Liver (tissue), 9 donors: Measurements from ENCODE around the gene GIGYF1. TPM values are rescaled to one million over a fixed set of nuclear protein-coding genes. Genes with fewer than 3 reads are reported as not detected.

ENCODE experiments used
- DNase-seq: peaks from one replicate; pipeline ENCODE4 v3.0.0-alpha.2; 2017; ENCODE audit warnings: low spot score
- H3K27ac ChIP-seq, 2 donors: one replicate each; pipeline ENCODE4 v1.7.0; 2013; ENCODE audit warnings: inconsistent platforms in 2 of 2, low read length in 2 of 2, control low read depth in 1 of 2, low read depth in 1 of 2, mild to moderate bottlenecking in 1 of 2
- H3K27me3 ChIP-seq, 4 donors: one replicate each; pipeline versions ENCODE4 v1.6.1 to v1.7.0; 2013; ENCODE audit warnings: low read length in 3 of 4, inconsistent platforms in 1 of 4, mild to moderate bottlenecking in 1 of 4, moderate library complexity in 1 of 4; ENCODE audit not compliant: control insufficient read depth in 4 of 4, insufficient read depth in 4 of 4
- H3K36me3 ChIP-seq, 4 donors: one replicate each; pipeline versions ENCODE4 v1.6.1 to v1.7.0; 2013; ENCODE audit warnings: low read length in 3 of 4, mild to moderate bottlenecking in 3 of 4, low read depth in 1 of 4, moderate library complexity in 1 of 4; ENCODE audit not compliant: control insufficient read depth in 4 of 4, insufficient read depth in 3 of 4
- H3K4me1 ChIP-seq, 4 donors: one replicate each; pipeline versions ENCODE4 v1.6.1 to v1.7.0; 2013; ENCODE audit warnings: low read length in 3 of 4, mild to moderate bottlenecking in 3 of 4, moderate library complexity in 1 of 4; ENCODE audit not compliant: control insufficient read depth in 4 of 4, insufficient read depth in 4 of 4
- H3K4me3 ChIP-seq, 3 donors: one replicate each; pipeline versions ENCODE4 v1.6.1 to v1.7.0; 2013; ENCODE audit warnings: low read length in 3 of 3, control low read depth in 1 of 3, low read depth in 1 of 3, mild to moderate bottlenecking in 1 of 3
- H3K9ac ChIP-seq, 2 donors: one replicate each; pipeline ENCODE4 v1.7.0; 2013; ENCODE audit warnings: low read length in 2 of 2, mild to moderate bottlenecking in 2 of 2, moderate library complexity in 2 of 2, control low read depth in 1 of 2, low read depth in 1 of 2
- H3K9me3 ChIP-seq, 4 donors: one replicate each; pipeline versions ENCODE4 v1.6.1 to v1.7.0; 2013; ENCODE audit warnings: low read length in 3 of 4; ENCODE audit not compliant: control insufficient read depth in 4 of 4
- EGR1 ChIP-seq, 2 donors: IDR thresholded peaks; 2 replicates each; pipeline ENCODE4 v1.6.1; 2016 to 2018; ENCODE audit warnings: antibody characterized with exemption in 2 of 2, low read depth in 2 of 2
- FOXA1 ChIP-seq: IDR thresholded peaks from 2 replicates; pipeline ENCODE4 v1.6.1; 2016; ENCODE audit warnings: antibody characterized with exemption
- FOXA2 ChIP-seq: IDR thresholded peaks from 2 replicates; pipeline ENCODE4 v1.6.1; 2016; ENCODE audit warnings: antibody characterized with exemption
- GABPA ChIP-seq, 2 donors: IDR thresholded peaks in 1 of 2; conservative IDR thresholded peaks in 1 of 2; 2 replicates each; pipeline ENCODE4 v1.6.1; 2016; ENCODE audit warnings: antibody characterized with exemption in 2 of 2, mild to moderate bottlenecking in 1 of 2, moderate library complexity in 1 of 2
- HNF4A ChIP-seq, 2 donors: conservative IDR thresholded peaks; 2 replicates each; pipeline ENCODE4 v1.6.1; 2016; ENCODE audit warnings: antibody characterized with exemption in 2 of 2, mild to moderate bottlenecking in 2 of 2
- HNF4G ChIP-seq: IDR thresholded peaks from 2 replicates; pipeline ENCODE4 v1.6.1; 2016; ENCODE audit warnings: antibody characterized with exemption
- JUND ChIP-seq, 2 donors: IDR thresholded peaks; 2 replicates each; pipeline ENCODE4 v1.6.1; 2016; ENCODE audit warnings: antibody characterized with exemption in 2 of 2
- NR2F2 ChIP-seq: IDR thresholded peaks from 2 replicates; pipeline ENCODE4 v1.6.1; 2016; ENCODE audit warnings: antibody characterized with exemption
- RAD21 ChIP-seq, 2 donors: IDR thresholded peaks; 2 replicates each; pipeline ENCODE4 v1.6.1; 2016; ENCODE audit warnings: antibody characterized with exemption in 2 of 2, mild to moderate bottlenecking in 2 of 2
- RXRA ChIP-seq, 2 donors: IDR thresholded peaks; 2 replicates each; pipeline ENCODE4 v1.6.1; 2017 to 2018; ENCODE audit warnings: antibody characterized with exemption in 2 of 2, mild to moderate bottlenecking in 1 of 2
- SP1 ChIP-seq: IDR thresholded peaks from 2 replicates; pipeline ENCODE4 v1.6.1; 2018; ENCODE audit warnings: antibody characterized with exemption, mild to moderate bottlenecking
- TAF1 ChIP-seq: conservative IDR thresholded peaks from 2 replicates; pipeline ENCODE4 v1.6.1; 2016; ENCODE audit warnings: antibody characterized with exemption, mild to moderate bottlenecking
- YY1 ChIP-seq: IDR thresholded peaks from 2 replicates; pipeline ENCODE4 v1.6.1; 2016; ENCODE audit warnings: antibody characterized with exemption, mild to moderate bottlenecking
- WGBS: extraction: QIAGEN DNeasy Blood & Tissue Kit; methylation state at CpG from one replicate; pipeline ENCODE4 v1.1.7; 2013; 5-methylcytosine and 5-hydroxymethylcytosine counted together
- polyA plus RNA-seq, 2 donors: library from polyadenylated mRNA; stranded (reverse) in 1 of 2; unstranded in 1 of 2; fragments of 200-250 nt in 1 of 2; fragments of >200 nt in 1 of 2; fragmentation: Nextera tagmentation in 1 of 2; extraction: Ambion mirVana in 1 of 2; gene quantifications; one replicate each; pipeline versions ENCODE4 v1.2.1 to v1.2.3, GENCODE V29; 2013 to 2015
- total RNA-seq, 2 donors: library from RNA; depleted of rRNA; stranded (reverse); fragments of >200 nt; gene quantifications; one replicate each; pipeline ENCODE4 v1.2.3, GENCODE V29; 2014
- TF ChIP-seq, protein P1 (sequence below): IDR thresholded peaks from 2 replicates; pipeline ENCODE4 v1.6.1; 2016; ENCODE audit warnings: antibody characterized with exemption
- TF ChIP-seq, protein P2 (sequence below): IDR thresholded peaks from 2 replicates; pipeline ENCODE4 v1.6.1; 2016; ENCODE audit warnings: antibody characterized with exemption, mild to moderate bottlenecking
- TF ChIP-seq, protein P3 (sequence below): IDR thresholded peaks from 2 replicates; pipeline ENCODE4 v1.6.1; 2016; ENCODE audit warnings: antibody characterized with exemption
- TF ChIP-seq, protein P4 (sequence below): fragments of 150-350 bp; IDR thresholded peaks from 2 replicates; pipeline ENCODE4 v1.5.1; 2017; ENCODE audit warnings: improper control_type of control experiment, low read depth, low read length; ENCODE audit not compliant: missing input control
- donor health status: healthy.
- donor health status: healthy.
- donor health status: healthy.
- donor health status: healthy.
- donor health status: healthy.

The GIGYF1 gene
- total and polyA plus RNA-seq, 4 donors, result 6.8 to 12.7 (median 10.1) TPM

DNA sequence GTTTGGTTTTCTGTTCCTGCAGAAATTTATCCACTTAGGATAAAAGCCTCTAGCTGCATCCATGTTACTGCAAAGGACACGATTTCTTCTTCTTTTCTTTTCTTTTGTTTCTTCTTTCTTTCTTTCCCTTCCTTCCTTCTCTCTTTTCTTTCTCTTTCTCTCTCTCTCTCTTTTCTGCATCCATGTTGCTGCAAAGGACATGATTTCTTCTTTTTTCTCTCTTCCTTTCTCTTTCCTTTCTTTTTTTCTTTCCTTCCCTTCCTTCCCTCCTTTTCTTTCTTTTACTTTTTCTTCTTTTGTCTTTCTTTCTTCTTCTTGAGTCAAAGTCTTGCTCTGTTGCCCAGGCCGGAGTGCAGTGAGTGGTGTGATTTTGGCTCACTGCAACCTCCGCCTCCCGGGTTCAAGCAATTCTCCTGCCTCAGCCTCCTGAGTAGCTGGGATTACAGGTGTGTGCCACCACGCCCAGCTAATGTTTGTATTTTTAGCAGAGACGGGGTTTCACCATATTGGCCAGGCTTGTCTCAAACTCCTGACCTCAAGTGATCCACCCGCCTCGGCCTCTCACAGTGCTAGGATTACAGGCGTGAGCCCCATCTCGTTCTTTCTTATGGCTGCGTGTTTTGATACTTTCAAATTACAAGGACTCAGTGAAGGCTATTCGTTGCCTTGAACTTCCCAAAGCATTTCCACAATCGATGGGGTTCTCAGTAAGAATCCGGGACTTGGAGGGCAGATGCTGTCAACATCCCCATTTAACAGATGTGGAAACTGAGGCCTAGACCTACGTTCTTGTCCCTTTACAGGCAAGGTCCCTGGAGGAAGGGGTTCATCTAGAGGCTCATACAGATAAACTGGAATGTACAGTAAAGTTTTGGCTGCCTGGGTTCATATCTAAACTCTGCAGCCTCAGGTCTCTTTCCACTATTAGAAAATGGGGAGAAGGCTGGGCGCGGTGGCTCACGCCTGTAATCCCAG is 22.4 kb downstream of the GIGYF1 start:
- no peaks in the 10 kb centered on the region for H3K27me3 ChIP-seq
- H3K9ac ChIP-seq, result no peak overlapping the region
- TF ChIP-seq NR2F2 (no peak), SP1 (no peak), TAF1 (no peak), FOXA1 (no peak), RXRA (IDR thresholded peaks at IDR 0.05) (no peak), YY1 (no peak)
- TF ChIP-seq, protein P1, sequence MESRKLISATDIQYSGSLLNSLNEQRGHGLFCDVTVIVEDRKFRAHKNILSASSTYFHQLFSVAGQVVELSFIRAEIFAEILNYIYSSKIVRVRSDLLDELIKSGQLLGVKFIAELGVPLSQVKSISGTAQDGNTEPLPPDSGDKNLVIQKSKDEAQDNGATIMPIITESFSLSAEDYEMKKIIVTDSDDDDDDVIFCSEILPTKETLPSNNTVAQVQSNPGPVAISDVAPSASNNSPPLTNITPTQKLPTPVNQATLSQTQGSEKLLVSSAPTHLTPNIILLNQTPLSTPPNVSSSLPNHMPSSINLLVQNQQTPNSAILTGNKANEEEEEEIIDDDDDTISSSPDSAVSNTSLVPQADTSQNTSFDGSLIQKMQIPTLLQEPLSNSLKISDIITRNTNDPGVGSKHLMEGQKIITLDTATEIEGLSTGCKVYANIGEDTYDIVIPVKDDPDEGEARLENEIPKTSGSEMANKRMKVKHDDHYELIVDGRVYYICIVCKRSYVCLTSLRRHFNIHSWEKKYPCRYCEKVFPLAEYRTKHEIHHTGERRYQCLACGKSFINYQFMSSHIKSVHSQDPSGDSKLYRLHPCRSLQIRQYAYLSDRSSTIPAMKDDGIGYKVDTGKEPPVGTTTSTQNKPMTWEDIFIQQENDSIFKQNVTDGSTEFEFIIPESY, result no peak
- TF ChIP-seq, protein P2, sequence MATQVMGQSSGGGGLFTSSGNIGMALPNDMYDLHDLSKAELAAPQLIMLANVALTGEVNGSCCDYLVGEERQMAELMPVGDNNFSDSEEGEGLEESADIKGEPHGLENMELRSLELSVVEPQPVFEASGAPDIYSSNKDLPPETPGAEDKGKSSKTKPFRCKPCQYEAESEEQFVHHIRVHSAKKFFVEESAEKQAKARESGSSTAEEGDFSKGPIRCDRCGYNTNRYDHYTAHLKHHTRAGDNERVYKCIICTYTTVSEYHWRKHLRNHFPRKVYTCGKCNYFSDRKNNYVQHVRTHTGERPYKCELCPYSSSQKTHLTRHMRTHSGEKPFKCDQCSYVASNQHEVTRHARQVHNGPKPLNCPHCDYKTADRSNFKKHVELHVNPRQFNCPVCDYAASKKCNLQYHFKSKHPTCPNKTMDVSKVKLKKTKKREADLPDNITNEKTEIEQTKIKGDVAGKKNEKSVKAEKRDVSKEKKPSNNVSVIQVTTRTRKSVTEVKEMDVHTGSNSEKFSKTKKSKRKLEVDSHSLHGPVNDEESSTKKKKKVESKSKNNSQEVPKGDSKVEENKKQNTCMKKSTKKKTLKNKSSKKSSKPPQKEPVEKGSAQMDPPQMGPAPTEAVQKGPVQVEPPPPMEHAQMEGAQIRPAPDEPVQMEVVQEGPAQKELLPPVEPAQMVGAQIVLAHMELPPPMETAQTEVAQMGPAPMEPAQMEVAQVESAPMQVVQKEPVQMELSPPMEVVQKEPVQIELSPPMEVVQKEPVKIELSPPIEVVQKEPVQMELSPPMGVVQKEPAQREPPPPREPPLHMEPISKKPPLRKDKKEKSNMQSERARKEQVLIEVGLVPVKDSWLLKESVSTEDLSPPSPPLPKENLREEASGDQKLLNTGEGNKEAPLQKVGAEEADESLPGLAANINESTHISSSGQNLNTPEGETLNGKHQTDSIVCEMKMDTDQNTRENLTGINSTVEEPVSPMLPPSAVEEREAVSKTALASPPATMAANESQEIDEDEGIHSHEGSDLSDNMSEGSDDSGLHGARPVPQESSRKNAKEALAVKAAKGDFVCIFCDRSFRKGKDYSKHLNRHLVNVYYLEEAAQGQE, result no peak
- no peak overlapping the region for H3K27ac ChIP-seq
- H3K4me1 ChIP-seq, result peaks cover 0 to 8% (median 5%) of the 10 kb centered on the region in 4 donors
- WGBS, result 92% methylated on average over 18 of the region's 18 CpGs
- no peaks in the 10 kb centered on the region for H3K9me3 ChIP-seq
- peaks cover 0 to 1% (median 0%) of the 10 kb centered on the region in 4 donors for H3K36me3 ChIP-seq
- no peak overlapping the region for H3K4me3 ChIP-seq
- DNase-seq, result no peak

DNA sequence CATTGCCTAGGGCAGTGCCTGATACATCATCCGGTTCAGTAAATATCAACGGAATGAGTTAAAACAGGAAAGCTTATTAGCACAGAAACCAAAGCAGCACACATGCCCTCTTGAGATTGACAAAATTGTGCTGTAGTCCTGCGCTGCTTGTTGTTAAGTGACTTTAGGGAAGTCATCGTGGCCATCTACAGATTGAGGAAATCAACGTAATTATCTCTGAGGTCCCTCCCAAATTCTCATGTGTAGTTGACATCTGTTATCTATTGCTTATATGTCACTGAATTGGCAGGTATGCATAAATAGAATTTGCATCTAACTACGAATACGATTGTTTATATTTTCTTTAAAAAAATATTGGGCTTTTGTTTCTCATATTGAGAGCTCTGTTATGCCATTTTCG is 24.0 kb downstream of the GIGYF1 start:
- TF ChIP-seq HNF4A (conservative IDR thresholded peaks at IDR 0.05) (no peak), RAD21 (IDR thresholded peaks at IDR 0.05) (no peak), SP1 (no peak), JUND (IDR thresholded peaks at IDR 0.05) (no peak), FOXA1 (no peak), EGR1 (IDR thresholded peaks at IDR 0.05; ENCODE audit: low read depth in 2 of 2) (no peak), YY1 (no peak), NR2F2 (no peak), FOXA2 (no peak), GABPA (IDR thresholded peaks at IDR 0.05 in 1 of 2, conservative IDR thresholded peaks at IDR 0.05 in 1 of 2) (no peak), HNF4G (no peak)
- TF ChIP-seq, protein P3, sequence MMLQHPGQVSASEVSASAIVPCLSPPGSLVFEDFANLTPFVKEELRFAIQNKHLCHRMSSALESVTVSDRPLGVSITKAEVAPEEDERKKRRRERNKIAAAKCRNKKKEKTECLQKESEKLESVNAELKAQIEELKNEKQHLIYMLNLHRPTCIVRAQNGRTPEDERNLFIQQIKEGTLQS, result no peak
- TF ChIP-seq, protein P4, sequence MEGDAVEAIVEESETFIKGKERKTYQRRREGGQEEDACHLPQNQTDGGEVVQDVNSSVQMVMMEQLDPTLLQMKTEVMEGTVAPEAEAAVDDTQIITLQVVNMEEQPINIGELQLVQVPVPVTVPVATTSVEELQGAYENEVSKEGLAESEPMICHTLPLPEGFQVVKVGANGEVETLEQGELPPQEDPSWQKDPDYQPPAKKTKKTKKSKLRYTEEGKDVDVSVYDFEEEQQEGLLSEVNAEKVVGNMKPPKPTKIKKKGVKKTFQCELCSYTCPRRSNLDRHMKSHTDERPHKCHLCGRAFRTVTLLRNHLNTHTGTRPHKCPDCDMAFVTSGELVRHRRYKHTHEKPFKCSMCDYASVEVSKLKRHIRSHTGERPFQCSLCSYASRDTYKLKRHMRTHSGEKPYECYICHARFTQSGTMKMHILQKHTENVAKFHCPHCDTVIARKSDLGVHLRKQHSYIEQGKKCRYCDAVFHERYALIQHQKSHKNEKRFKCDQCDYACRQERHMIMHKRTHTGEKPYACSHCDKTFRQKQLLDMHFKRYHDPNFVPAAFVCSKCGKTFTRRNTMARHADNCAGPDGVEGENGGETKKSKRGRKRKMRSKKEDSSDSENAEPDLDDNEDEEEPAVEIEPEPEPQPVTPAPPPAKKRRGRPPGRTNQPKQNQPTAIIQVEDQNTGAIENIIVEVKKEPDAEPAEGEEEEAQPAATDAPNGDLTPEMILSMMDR, result no peak
- TF ChIP-seq, protein P2, result no peak
- WGBS, result 83% methylated on average over 8 of the region's 8 CpGs
- no peaks in the 10 kb centered on the region for H3K9me3 ChIP-seq
- no peak overlapping the region for H3K4me3 ChIP-seq
- no peaks in the 10 kb centered on the region for H3K27me3 ChIP-seq
- H3K27ac ChIP-seq, result no peak overlapping the region
- no peak overlapping the region for H3K9ac ChIP-seq
- H3K4me1 ChIP-seq, result no peaks in the 10 kb centered on the region
- no peaks in the 10 kb centered on the region for H3K36me3 ChIP-seq
- DNase-seq, result no peak
